ENCODE data around the gene KANSL1.
"Not testable (repeated sequence)": the region's sequence is repeated elsewhere in the genome, so short reads cannot be mapped to it uniquely, and the experiment has no call there.

The KANSL1 gene

GRCh38 chr17:46038414-46038813 lies 154.8 kb downstream of the KANSL1 start:
- DNase-seq (ENCODE audit: low read depth, low spot score): no peak

DNA sequence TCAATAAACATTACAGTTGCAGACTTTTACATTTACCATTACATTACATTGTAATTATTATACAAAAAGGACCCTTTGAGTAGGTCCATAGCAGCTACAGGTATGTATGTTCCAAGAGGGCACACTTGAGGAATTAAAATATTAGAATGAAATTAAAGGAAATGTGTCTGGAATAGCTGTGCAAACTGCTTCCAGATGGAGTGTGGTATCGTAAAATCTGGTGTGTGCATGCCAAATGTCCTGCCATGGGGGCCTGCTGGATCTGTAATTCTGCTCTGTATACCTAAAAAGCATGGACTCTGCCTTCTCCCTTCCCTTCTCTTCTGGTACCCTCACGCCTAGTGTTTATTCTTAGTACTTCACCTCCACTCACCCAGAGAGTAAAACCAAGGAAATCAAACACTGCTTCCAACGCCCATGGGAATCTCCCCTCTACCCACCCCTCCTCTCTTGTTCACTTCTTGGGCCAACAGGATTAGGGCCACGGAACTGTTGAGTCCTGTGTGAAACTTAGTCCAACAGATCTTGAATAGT lies 155.4 kb downstream of the KANSL1 start:
- DNase-seq (ENCODE audit: low read depth, low spot score): no peak

DNA sequence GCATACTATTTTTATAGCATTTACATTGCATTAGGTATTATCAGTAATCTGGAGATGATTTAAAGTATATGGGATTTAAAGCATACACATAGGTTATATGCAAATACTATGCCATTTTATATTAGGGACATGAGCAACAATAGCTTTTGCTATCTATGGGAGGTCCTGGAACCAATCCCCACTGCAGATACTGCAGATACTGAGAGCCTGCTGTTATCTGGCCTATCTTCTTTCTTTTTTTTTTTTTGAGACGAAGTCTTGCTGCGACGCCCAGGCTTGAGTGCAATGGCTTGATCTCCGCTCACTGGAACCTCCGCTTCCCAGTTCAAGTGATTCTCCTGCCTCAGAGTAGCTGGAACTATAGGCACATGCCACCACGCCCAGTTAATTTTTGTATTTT lies 156.7 kb downstream of the KANSL1 start:
- no peak for DNase-seq (ENCODE audit: low read depth, low spot score)

- DNase-seq (ENCODE audit: low read depth, low spot score): no peak
These were observed 158.0 kb downstream of the KANSL1 start for GRCh38 chr17:46035112-46035818.

DNA sequence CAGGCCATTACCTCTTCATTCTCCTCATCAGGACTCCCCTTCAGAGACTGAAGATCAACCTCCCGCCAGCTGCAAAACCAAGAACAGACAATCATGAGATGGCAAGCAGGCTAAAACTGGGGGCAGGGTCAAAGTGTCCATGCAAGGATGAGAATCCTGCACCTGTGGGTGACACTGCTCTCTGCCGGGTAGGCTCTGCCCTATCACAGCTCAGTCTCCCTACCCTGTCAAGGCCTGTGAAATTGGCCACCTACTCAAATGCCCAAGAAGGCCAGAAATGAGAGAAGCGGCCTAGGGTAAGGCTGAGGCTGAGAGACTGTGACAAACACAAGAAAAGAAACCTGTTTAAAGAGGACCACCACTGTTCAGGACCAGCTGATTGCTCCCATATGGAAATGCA lies 159.8 kb downstream of the KANSL1 start:
- no peak for DNase-seq (ENCODE audit: low read depth, low spot score)

- DNase-seq (ENCODE audit: low read depth, low spot score): no peak
These were observed 160.3 kb downstream of the KANSL1 start for GRCh38 chr17:46032909-46033308.

DNA sequence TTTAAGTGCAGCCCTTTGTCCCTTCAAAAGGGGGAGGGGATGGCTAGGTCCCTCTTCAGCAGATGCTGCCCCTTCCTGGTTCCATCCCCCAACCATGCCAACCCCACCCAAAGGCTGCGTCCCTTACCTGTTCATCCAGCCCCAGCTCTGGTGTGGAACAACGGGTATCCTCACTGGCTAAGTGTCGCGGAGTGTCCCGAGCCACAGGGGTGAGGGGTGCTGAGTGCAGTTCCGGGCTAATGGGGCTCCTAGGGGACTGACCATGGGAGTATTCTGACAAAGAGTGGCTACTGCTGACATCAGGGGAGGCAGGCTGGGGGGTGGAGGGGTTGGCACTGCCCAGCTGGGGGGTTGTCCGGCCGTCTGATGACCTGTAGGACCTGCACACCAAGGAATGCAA lies 161.3 kb downstream of the KANSL1 start:
- no peak for DNase-seq (ENCODE audit: low read depth, low spot score)

GRCh38 chr17:46031440-46031839 lies 161.8 kb downstream of the KANSL1 start:
- DNase-seq (ENCODE audit: low read depth, low spot score): no peak

DNA sequence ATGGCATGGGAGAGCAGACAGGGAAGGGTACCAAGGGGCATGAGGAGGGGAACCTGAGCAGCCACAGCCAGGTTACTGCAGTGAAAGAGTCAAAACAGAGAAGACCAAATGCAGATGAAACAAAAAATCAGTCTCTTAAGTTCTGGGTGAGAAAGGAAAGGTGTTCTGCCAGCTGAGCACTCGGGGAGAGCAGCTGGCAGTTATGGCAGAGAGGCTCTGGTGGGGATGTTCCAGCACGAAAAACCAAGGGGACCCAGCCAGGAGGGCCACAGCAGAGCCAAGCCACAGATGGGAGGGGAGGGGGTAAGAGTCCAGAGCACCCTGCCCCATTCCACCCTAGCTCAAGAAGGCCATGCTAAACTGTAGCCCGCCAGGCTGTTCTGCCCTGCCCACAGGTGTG lies 162.5 kb downstream of the KANSL1 start:
- no peak for DNase-seq (ENCODE audit: low read depth, low spot score)

DNA sequence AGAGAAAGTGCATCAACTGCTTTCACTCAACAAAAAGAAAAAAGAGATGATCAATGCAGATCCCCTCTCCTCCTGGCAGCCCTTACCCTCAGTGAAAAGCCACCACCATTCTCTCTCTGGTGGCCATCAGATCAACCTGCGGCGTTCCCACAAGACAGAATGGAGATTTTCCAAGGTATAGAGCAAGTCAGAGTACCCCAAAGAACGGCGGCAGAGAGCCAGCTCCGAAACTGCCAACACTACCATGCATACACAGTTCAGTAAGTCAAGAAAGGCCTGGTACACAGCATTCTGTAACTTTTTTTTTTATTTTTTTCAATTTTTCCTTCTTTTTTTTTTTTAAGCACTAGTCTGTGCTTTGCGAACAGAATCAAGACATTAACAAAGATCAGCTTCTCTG lies 163.6 kb downstream of the KANSL1 start:
- no peak for DNase-seq (ENCODE audit: low read depth, low spot score)

DNA sequence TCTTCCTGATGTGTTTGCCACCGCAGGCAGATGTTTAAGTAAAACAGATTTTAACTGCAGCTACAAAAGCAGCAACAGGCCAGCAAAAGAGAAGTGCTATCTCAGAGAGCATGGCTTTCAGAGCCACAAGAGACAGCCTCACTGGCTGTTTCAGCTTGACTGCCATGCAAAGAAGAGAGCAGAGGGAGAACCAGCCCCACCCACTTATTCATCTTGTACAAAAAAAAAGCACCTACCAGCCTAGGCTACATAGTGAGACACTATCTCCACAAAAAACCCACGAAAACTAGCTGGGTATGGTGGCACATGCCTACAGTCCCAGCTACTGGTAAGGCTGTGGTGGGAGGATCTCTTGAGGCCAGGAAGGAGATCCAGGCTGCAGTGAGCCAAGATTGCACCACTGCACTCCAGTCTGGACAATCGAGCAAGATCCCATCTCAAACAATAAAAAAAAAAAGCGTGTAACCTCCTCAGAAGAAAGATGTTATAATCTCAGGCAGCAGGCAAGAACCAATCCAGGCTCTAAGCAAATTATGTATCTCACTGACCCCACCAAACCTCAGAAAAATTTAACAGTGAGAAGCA lies 164.2 kb downstream of the KANSL1 start:
- no peak for DNase-seq (ENCODE audit: low read depth, low spot score)

DNA sequence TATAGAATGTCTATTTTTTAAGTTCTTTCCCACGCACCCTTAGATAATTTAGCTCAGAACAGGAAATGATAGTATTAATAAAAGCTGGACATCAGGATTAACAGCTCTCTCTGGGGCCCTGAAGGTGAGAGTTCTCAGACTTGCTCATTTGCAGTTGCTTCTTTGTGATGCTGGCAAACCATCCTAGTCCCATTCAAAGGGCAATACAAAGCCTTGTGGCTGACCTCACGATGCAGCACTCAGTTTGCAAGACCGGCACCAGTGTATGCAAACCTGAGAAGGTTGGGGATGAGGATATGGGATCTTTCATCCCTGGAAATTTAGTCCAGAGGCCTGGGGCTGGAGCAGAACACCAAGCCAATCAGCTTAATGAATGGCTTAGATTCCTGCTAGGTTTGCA lies 164.9 kb downstream of the KANSL1 start:
- no peak for DNase-seq (ENCODE audit: low read depth, low spot score)

DNA sequence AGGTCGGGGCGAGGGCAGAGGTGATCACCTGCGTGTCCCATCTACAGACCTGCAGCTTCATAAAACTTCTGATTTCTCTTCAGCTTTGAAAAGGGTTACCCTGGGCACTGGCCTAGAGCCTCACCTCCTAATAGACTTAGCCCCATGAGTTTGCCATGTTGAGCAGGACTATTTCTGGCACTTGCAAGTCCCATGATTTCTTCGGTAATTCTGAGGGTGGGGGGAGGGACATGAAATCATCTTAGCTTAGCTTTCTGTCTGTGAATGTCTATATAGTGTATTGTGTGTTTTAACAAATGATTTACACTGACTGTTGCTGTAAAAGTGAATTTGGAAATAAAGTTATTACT lies 165.3 kb downstream of the KANSL1 start:
- no peak for DNase-seq (ENCODE audit: low read depth, low spot score)

DNA sequence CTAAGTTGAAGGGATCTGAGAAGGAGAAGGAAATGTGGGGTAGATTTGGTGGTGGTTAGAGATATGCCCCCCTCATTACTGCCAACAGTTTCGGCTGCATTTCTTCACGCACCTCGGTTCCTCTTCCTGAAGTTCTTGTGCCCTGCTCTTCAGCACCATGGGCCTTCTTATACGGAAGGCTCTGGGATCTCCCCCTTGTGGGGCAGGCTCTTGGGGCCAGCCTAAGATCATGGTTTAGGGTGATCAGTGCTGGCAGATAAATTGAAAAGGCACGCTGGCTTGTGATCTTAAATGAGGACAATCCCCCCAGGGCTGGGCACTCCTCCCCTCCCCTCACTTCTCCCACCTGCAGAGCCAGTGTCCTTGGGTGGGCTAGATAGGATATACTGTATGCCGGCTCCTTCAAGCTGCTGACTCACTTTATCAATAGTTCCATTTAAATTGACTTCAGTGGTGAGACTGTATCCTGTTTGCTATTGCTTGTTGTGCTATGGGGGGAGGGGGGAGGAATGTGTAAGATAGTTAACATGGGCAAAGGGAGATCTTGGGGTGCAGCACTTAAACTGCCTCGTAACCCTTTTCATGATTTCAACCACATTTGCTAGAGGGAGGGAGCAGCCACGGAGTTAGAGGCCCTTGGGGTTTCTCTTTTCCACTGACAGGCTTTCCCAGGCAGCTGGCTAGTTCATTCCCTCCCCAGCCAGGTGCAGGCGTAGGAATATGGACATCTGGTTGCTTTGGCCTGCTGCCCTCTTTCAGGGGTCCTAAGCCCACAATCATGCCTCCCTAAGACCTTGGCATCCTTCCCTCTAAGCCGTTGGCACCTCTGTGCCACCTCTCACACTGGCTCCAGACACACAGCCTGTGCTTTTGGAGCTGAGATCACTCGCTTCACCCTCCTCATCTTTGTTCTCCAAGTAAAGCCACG lies 165.9 kb downstream of the KANSL1 start:
- no peak for DNase-seq (ENCODE audit: low read depth, low spot score)

DNA sequence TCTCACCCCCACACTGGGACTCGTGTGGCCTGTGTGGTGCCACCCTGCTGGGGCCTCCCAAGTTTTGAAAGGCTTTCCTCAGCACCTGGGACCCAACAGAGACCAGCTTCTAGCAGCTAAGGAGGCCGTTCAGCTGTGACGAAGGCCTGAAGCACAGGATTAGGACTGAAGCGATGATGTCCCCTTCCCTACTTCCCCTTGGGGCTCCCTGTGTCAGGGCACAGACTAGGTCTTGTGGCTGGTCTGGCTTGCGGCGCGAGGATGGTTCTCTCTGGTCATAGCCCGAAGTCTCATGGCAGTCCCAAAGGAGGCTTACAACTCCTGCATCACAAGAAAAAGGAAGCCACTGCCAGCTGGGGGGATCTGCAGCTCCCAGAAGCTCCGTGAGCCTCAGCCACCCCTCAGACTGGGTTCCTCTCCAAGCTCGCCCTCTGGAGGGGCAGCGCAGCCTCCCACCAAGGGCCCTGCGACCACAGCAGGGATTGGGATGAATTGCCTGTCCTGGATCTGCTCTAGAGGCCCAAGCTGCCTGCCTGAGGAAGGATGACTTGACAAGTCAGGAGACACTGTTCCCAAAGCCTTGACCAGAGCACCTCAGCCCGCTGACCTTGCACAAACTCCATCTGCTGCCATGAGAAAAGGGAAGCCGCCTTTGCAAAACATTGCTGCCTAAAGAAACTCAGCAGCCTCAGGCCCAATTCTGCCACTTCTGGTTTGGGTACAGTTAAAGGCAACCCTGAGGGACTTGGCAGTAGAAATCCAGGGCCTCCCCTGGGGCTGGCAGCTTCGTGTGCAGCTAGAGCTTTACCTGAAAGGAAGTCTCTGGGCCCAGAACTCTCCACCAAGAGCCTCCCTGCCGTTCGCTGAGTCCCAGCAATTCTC lies 166.8 kb downstream of the KANSL1 start:
- DNase-seq (ENCODE audit: low read depth, low spot score): no peak

DNA sequence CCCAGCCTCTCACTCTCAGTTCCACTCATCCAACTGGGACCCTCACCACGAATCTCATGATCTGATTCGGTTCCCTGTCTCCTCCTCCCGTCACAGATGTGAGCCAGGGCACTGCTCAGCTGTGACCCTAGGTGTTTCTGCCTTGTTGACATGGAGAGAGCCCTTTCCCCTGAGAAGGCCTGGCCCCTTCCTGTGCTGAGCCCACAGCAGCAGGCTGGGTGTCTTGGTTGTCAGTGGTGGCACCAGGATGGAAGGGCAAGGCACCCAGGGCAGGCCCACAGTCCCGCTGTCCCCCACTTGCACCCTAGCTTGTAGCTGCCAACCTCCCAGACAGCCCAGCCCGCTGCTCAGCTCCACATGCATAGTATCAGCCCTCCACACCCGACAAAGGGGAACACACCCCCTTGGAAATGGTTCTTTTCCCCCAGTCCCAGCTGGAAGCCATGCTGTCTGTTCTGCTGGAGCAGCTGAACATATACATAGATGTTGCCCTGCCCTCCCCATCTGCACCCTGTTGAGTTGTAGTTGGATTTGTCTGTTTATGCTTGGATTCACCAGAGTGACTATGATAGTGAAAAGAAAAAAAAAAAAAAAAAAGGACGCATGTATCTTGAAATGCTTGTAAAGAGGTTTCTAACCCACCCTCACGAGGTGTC lies 167.6 kb downstream of the KANSL1 start:
- no peak for DNase-seq (ENCODE audit: low read depth, low spot score)

- no peak for DNase-seq (ENCODE audit: low read depth, low spot score)
These were observed 168.2 kb downstream of the KANSL1 start for GRCh38 chr17:46025060-46025459.

GRCh38 chr17:46024590-46024989 lies 168.6 kb downstream of the KANSL1 start:
- no peak for DNase-seq (ENCODE audit: low read depth, low spot score)

GRCh38 chr17:46023783-46024388 lies 169.3 kb downstream of the KANSL1 start:
- no peak for DNase-seq (ENCODE audit: low read depth, low spot score)

DNA sequence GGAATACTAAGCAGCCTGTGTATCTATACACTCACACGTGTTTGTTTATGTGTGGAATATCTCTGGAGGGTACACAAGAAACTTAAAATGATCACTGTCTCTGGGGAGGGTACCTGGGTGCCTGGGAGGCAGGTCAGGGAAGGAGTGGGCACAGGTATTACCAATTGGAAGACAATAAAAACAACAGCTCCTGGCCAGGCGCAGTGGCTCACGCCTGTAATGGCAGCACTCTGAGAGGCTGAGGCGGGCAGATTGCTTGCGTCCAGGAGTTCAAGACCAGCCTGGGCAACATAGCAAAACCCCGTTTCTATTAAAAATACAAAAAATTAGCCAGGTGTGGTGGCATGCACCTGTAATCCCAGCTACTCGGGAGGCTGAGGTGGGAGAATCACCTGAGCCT lies 169.9 kb downstream of the KANSL1 start:
- not testable (repeated sequence) for DNase-seq (ENCODE audit: low read depth, low spot score)

- no peak for DNase-seq (ENCODE audit: low read depth, low spot score)
These were observed 172.2 kb downstream of the KANSL1 start for GRCh38 chr17:46020998-46021397.

Data from brain pericyte (primary cell).